ENCODE data around the gene MXD4.

The MXD4 gene

DNA sequence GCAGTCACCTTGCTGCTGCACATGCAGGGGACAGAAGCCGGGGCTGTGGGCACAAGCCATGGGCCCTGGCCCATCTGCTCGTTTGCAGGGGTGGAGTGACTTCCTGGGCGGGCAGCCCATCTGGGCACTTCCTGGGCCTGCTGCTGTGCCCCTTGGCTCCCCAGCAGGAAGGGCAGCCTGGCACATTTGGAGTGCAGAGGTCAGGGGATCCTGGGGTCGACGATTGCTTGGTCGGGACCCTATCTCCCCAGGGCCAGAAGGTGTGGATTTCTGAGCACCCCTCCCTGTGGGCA lies 10.9 kb upstream of the MXD4 start:
- no peaks in the 10 kb centered on the region for H3K36me3 ChIP-seq (ENCODE audit: control insufficient read depth, insufficient read depth, low read length, severe bottlenecking)
- no peaks in the 10 kb centered on the region for H3K27me3 ChIP-seq (replicated peaks; ENCODE audit: control insufficient read depth, insufficient read depth, low read length)
- no peak for DNase-seq (ENCODE audit: low read depth)
- H3K4me1 ChIP-seq (ENCODE audit: control insufficient read depth, insufficient read depth, low read length): no peaks in the 10 kb centered on the region
- H3K4me3 ChIP-seq (ENCODE audit: low read length): no peak overlapping the region
- no peaks in the 10 kb centered on the region for H3K9me3 ChIP-seq (ENCODE audit: control insufficient read depth, low read length)
- H3K9ac ChIP-seq (ENCODE audit: low read length): no peak overlapping the region

GRCh38 chr4:2272026-2272827 lies 10.3 kb upstream of the MXD4 start:
- H3K27me3 ChIP-seq (replicated peaks; ENCODE audit: control insufficient read depth, insufficient read depth, low read length): no peaks in the 10 kb centered on the region
- no peaks in the 10 kb centered on the region for H3K36me3 ChIP-seq (ENCODE audit: control insufficient read depth, insufficient read depth, low read length, severe bottlenecking)
- H3K4me3 ChIP-seq (ENCODE audit: low read length): no peak overlapping the region
- no peaks in the 10 kb centered on the region for H3K4me1 ChIP-seq (ENCODE audit: control insufficient read depth, insufficient read depth, low read length)
- no peak for DNase-seq (ENCODE audit: low read depth)
- no peaks in the 10 kb centered on the region for H3K9me3 ChIP-seq (ENCODE audit: control insufficient read depth, low read length)
- H3K9ac ChIP-seq (ENCODE audit: low read length): no peak overlapping the region

DNA sequence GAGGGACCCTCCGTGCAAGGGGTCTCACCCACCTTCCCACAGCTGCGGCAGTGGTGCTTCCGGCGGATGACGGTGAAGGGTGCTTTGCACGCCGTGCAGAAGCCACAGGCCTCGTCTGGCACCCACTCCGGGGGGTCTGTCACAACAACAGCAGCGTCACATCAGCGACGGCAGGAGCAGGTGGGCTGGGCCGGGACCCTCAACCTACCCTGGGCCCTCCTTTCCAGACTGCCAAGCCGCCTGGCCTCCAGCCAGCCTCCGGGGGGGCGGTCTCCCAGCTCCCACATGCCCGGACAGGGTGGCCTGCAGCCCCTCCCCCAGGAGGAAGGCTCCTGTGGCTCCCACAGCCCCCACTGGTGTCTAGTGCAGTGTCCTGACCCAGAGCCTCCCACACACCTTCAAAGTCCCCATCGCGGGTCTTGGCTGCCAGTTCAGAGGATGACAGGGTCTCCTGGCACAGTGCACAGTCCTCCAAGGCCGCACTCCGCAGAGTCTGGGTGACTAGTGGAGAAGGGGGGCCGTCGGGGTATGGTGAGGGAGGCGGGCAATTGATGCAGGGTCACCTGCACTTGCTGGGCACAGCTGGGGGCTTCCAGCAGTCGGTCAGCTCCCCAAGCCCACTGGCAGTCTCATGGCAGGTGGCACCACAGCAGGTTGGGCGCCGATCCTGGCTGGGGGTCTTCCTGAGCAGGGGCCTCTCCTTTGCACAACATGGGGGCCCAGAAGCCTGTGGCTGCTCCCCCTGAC lies 9.5 kb upstream of the MXD4 start:
- no peak overlapping the region for H3K4me3 ChIP-seq (ENCODE audit: low read length)
- no peak for DNase-seq (ENCODE audit: low read depth)
- no peaks in the 10 kb centered on the region for H3K9me3 ChIP-seq (ENCODE audit: control insufficient read depth, low read length)
- peaks cover 4% of the 10 kb centered on the region for H3K4me1 ChIP-seq (ENCODE audit: control insufficient read depth, insufficient read depth, low read length)
- no peaks in the 10 kb centered on the region for H3K27me3 ChIP-seq (replicated peaks; ENCODE audit: control insufficient read depth, insufficient read depth, low read length)
- H3K9ac ChIP-seq (ENCODE audit: low read length): no peak overlapping the region
- H3K36me3 ChIP-seq (ENCODE audit: control insufficient read depth, insufficient read depth, low read length, severe bottlenecking): no peaks in the 10 kb centered on the region

GRCh38 chr4:2270341-2271165 lies 8.6 kb upstream of the MXD4 start:
- DNase-seq (ENCODE audit: low read depth): no peak
- H3K27me3 ChIP-seq (replicated peaks; ENCODE audit: control insufficient read depth, insufficient read depth, low read length): no peaks in the 10 kb centered on the region
- H3K36me3 ChIP-seq (ENCODE audit: control insufficient read depth, insufficient read depth, low read length, severe bottlenecking): no peaks in the 10 kb centered on the region
- no peak overlapping the region for H3K9ac ChIP-seq (ENCODE audit: low read length)
- no peak overlapping the region for H3K4me3 ChIP-seq (ENCODE audit: low read length)
- peaks cover 12% of the 10 kb centered on the region for H3K4me1 ChIP-seq (ENCODE audit: control insufficient read depth, insufficient read depth, low read length)
- H3K9me3 ChIP-seq (ENCODE audit: control insufficient read depth, low read length): no peaks in the 10 kb centered on the region

DNA sequence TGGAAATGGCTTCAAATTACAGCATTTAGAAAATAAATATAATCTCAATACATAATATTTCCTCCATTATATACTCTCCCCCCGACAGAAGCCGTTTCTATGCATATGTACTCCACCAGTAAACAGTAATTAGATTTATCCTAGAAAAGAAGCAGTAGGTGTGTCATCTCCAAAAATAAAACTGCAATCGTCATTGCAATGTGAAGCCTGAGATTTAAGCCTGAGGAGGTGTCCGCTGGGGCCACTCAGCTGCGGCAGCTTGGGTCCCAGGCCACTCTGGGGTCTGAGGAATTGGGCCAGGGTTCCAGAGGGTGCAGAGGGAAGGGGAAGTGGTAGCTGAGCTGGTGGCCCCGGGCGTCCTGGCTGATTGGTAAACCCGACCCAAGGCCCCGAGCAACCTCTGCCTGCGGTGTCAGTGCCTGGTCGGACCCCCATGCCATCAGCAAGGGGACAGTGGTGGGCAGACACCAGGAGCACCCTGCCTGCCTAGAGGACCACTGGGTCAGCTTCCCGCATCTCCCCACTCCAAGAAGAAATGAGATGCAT lies 7.8 kb upstream of the MXD4 start:
- no peak for DNase-seq (ENCODE audit: low read depth)
- Histone ChIP-seq H3K27me3 (replicated peaks; ENCODE audit: control insufficient read depth, insufficient read depth, low read length) (no peaks in the 10 kb centered on the region), H3K9me3 (ENCODE audit: control insufficient read depth, low read length) (no peaks in the 10 kb centered on the region), H3K4me3 (ENCODE audit: low read length) (no peak overlapping the region), H3K36me3 (ENCODE audit: control insufficient read depth, insufficient read depth, low read length, severe bottlenecking) (no peaks in the 10 kb centered on the region), H3K9ac (ENCODE audit: low read length) (no peak overlapping the region), H3K4me1 (ENCODE audit: control insufficient read depth, insufficient read depth, low read length) (peaks cover 14% of the 10 kb centered on the region)

DNA sequence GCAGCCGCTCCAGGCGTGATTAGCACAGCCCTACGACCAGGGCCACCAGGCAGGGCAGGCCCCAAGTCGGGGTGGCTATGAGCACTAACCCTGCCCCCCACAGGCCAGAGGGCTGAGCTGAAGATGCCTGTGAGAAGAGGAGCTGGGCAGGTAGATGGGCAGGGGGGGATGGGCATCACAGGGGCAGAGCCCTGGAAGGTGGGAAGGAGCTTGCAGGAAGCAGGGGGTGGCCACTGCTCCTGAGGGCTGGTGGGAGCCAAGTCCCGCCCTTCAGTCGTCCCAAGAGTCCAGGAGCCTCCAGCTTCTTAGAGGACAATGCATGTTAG lies 7.3 kb upstream of the MXD4 start:
- no peak overlapping the region for H3K4me3 ChIP-seq (ENCODE audit: low read length)
- H3K27me3 ChIP-seq (replicated peaks; ENCODE audit: control insufficient read depth, insufficient read depth, low read length): no peaks in the 10 kb centered on the region
- no peak for DNase-seq (ENCODE audit: low read depth)
- H3K36me3 ChIP-seq (ENCODE audit: control insufficient read depth, insufficient read depth, low read length, severe bottlenecking): no peaks in the 10 kb centered on the region
- no peak overlapping the region for H3K9ac ChIP-seq (ENCODE audit: low read length)
- no peaks in the 10 kb centered on the region for H3K9me3 ChIP-seq (ENCODE audit: control insufficient read depth, low read length)
- peaks cover 14% of the 10 kb centered on the region for H3K4me1 ChIP-seq (ENCODE audit: control insufficient read depth, insufficient read depth, low read length)

DNA sequence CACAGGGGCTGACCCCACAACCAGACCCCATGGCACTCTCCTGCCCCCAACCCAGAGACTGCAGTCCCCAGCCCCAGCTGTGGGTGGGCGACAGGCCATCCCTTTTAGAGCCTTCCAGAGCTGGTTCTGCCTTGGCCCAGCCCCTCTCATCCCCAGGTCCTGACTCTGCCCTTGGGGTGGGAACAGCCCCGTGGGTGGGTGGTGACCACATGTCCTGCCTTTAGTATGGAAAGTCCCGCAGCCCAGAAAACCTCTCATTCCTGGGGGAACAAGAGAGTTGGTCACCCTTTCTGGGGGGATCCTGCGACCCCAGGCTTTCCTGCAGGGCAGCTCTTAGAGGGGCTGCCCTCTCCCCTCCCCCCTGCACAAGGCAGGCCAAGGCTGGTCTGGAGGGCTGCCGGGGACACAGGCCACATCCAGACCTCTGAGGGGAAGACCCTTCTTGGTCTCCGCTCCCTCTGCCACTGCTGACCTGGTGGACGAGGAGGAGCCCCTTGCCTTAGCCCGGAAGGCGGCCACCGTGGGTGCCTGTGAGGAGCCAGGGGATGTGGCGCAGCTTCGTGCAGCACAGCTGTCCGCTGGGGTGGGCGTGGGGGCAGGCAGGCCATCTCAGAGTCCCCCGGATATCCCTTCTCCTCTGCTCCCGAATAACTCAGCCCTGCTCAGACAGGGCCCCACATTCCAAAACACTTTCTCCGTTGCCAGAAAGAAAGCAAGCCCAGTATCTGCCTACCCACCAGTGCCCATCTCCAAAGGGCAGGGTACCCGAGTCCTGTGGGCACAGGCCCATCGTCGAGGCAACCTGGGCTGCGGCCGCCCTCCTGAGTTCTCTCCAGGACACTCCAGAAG lies 6.7 kb upstream of the MXD4 start:
- Histone ChIP-seq H3K27me3 (replicated peaks; ENCODE audit: control insufficient read depth, insufficient read depth, low read length) (no peaks in the 10 kb centered on the region), H3K9ac (ENCODE audit: low read length) (no peak overlapping the region), H3K9me3 (ENCODE audit: control insufficient read depth, low read length) (no peaks in the 10 kb centered on the region), H3K4me1 (ENCODE audit: control insufficient read depth, insufficient read depth, low read length) (peaks cover 14% of the 10 kb centered on the region), H3K36me3 (ENCODE audit: control insufficient read depth, insufficient read depth, low read length, severe bottlenecking) (no peaks in the 10 kb centered on the region), H3K4me3 (ENCODE audit: low read length) (no peak overlapping the region)
- no peak for DNase-seq (ENCODE audit: low read depth)

- Histone ChIP-seq H3K9me3 (ENCODE audit: control insufficient read depth, low read length) (no peaks in the 10 kb centered on the region), H3K27me3 (replicated peaks; ENCODE audit: control insufficient read depth, insufficient read depth, low read length) (no peaks in the 10 kb centered on the region), H3K36me3 (ENCODE audit: control insufficient read depth, insufficient read depth, low read length, severe bottlenecking) (no peaks in the 10 kb centered on the region), H3K4me3 (ENCODE audit: low read length) (no peak overlapping the region), H3K4me1 (ENCODE audit: control insufficient read depth, insufficient read depth, low read length) (peaks cover 15% of the 10 kb centered on the region), H3K9ac (ENCODE audit: low read length) (no peak overlapping the region)
- no peak for DNase-seq (ENCODE audit: low read depth)
These were observed 5.9 kb upstream of the MXD4 start for GRCh38 chr4:2267841-2268240.

GRCh38 chr4:2267320-2267811 lies 5.5 kb upstream of the MXD4 start:
- DNase-seq (ENCODE audit: low read depth): no peak
- Histone ChIP-seq H3K9me3 (ENCODE audit: control insufficient read depth, low read length) (no peaks in the 10 kb centered on the region), H3K27me3 (replicated peaks; ENCODE audit: control insufficient read depth, insufficient read depth, low read length) (no peaks in the 10 kb centered on the region), H3K36me3 (ENCODE audit: control insufficient read depth, insufficient read depth, low read length, severe bottlenecking) (no peaks in the 10 kb centered on the region), H3K4me3 (ENCODE audit: low read length) (no peak overlapping the region), H3K9ac (ENCODE audit: low read length) (no peak overlapping the region), H3K4me1 (ENCODE audit: control insufficient read depth, insufficient read depth, low read length) (peaks cover 16% of the 10 kb centered on the region)

- Histone ChIP-seq H3K4me3 (ENCODE audit: low read length) (peak overlapping the region; percentile 12), H3K9ac (ENCODE audit: low read length) (peak overlapping the region; percentile 41), H3K4me1 (ENCODE audit: control insufficient read depth, insufficient read depth, low read length) (peaks cover 16% of the 10 kb centered on the region), H3K36me3 (ENCODE audit: control insufficient read depth, insufficient read depth, low read length, severe bottlenecking) (no peaks in the 10 kb centered on the region), H3K27me3 (replicated peaks; ENCODE audit: control insufficient read depth, insufficient read depth, low read length) (no peaks in the 10 kb centered on the region), H3K9me3 (ENCODE audit: control insufficient read depth, low read length) (no peaks in the 10 kb centered on the region)
- DNase-seq (ENCODE audit: low read depth): no peak
These were observed 4.9 kb upstream of the MXD4 start for GRCh38 chr4:2266821-2267220.

Data from adipocyte (in vitro differentiated cells).